SU-DHL-6 (cell line): ENCODE measurements around the gene MTERF2.

Experiments
- H2AFZ ChIP-seq: fragments of 200-600 bp; sonication (generic); 2 replicates; pipeline ENCODE4 v1.6.1; 2014; ENCODE audit warnings: low read depth, mild to moderate bottlenecking, moderate library complexity, mixed read lengths, antibody characterized with exemption, low read length; ENCODE audit not compliant: severe bottlenecking
- H3F3A ChIP-seq: fragments of 200-600 bp; shearing (Covaris generic); 2 replicates; pipeline ENCODE4 v1.6.0; 2016; ENCODE audit warnings: antibody characterized with exemption, mild to moderate bottlenecking; ENCODE audit not compliant: insufficient read depth
- H3K27ac ChIP-seq: fragments of 200-600 bp; sonication (generic); 2 replicates; pipeline ENCODE4 v1.5.1; 2016; ENCODE audit warnings: low read depth, mild to moderate bottlenecking, low read length, moderate library complexity, mixed read lengths
- H3K27me3 ChIP-seq: fragments of 200-600 bp; sonication (generic), shearing (Covaris generic); 2 replicates; pipeline ENCODE4 v1.6.0; 2014; ENCODE audit warnings: mild to moderate bottlenecking, low read length
- H3K36me3 ChIP-seq: fragments of 200-600 bp; sonication (generic); 2 replicates; pipeline ENCODE4 v1.6.1; 2014; ENCODE audit warnings: mild to moderate bottlenecking, low read length, mixed read lengths
- H3K4me2 ChIP-seq: fragments of 300-600, 200-600 bp; shearing (Covaris generic), sonication (generic); 2 replicates; pipeline ENCODE4 v1.6.0; 2014; ENCODE audit warnings: low read length, low read depth, mild to moderate bottlenecking; ENCODE audit not compliant: poor library complexity, severe bottlenecking
- H3K4me3 ChIP-seq: fragments of 200-600 bp; sonication (generic); 2 replicates; pipeline ENCODE4 v1.5.1; 2014; ENCODE audit warnings: antibody characterized with exemption, low read length, mild to moderate bottlenecking, mixed read lengths; ENCODE audit not compliant: insufficient read depth, poor library complexity, severe bottlenecking
- H3K79me2 ChIP-seq: fragments of 200-600 bp; sonication (generic); 2 replicates; pipeline ENCODE4 v1.6.1; 2014; ENCODE audit warnings: mild to moderate bottlenecking, low read length, moderate library complexity; ENCODE audit not compliant: insufficient read depth
- H3K9ac ChIP-seq: fragments of 200-600 bp; sonication (generic); 2 replicates; pipeline ENCODE4 v1.7.0; 2014; ENCODE audit warnings: mild to moderate bottlenecking, low read length
- H3K9me2 ChIP-seq: fragments of 200-600 bp; sonication (generic); replicated peaks from 2 replicates; pipeline ENCODE4 v1.6.1; 2014; ENCODE audit warnings: low read length; ENCODE audit not compliant: insufficient read depth
- H3K9me3 ChIP-seq: fragments of 200-600 bp; sonication (generic); 2 replicates; pipeline ENCODE4 v1.6.1; 2014; ENCODE audit warnings: low read length, mixed read lengths; ENCODE audit not compliant: insufficient read depth
- H4K20me1 ChIP-seq: fragments of 200-600 bp; sonication (generic); 2 replicates; pipeline ENCODE4 v1.6.1; 2014; ENCODE audit warnings: low read depth, mild to moderate bottlenecking, antibody characterized with exemption, low read length, moderate library complexity, mixed read lengths
- EZH2phosphoT487 ChIP-seq: fragments of 200-600 bp; sonication (generic), shearing (Covaris generic); conservative IDR thresholded peaks from 2 replicates; pipeline ENCODE4 v1.6.1; 2018; ENCODE audit warnings: mild to moderate bottlenecking, antibody characterized with exemption, low read length, moderate library complexity, mixed read lengths
- TF ChIP-seq, protein P1 (sequence below): fragments of 200-600 bp; sonication (generic); IDR thresholded peaks from one replicate; pipeline ENCODE4 v1.5.1; 2017; ENCODE audit warnings: antibody characterized with exemption, mild to moderate bottlenecking, low read length, moderate library complexity; ENCODE audit not compliant: insufficient read depth, poor library complexity, severe bottlenecking

Gene MTERF2

DNA sequence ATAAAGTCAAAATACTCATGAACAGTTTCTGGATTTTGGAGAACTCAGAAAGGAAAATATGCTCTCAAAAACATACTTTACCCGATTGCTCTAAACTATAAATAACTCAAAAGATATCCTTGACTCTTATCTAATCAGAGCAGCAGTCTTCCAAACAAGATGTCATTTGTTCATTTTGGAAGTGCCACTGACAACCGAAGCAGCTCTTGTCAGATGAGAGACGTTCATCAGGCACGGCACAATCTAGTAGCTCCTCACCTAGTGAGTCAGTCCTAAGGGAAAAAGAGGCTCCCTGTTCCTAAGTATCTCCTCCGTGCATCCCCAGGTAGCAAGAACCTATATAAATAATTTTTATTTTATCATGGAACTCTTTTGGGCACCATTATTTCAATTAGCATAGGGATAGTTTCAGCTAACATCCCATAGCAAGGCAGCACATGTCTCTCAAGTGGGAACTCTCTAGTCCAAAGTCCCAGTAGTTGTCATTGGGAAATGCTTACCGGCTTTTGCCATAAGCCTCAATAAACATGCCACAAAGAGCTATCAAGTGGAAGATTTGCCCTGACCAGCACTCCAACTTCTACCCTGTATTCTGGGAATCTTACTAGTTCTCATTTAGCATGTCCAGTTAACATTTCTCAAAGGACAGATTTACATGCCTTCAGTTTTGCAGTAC lies 45.3 kb downstream of the MTERF2 start:
- no peaks in the 10 kb centered on the region for H3F3A ChIP-seq
- no peaks in the 10 kb centered on the region; the same call in 1 of the 2 replicates for H3K9me3 ChIP-seq
- H4K20me1 ChIP-seq: no peaks in the 10 kb centered on the region

DNA sequence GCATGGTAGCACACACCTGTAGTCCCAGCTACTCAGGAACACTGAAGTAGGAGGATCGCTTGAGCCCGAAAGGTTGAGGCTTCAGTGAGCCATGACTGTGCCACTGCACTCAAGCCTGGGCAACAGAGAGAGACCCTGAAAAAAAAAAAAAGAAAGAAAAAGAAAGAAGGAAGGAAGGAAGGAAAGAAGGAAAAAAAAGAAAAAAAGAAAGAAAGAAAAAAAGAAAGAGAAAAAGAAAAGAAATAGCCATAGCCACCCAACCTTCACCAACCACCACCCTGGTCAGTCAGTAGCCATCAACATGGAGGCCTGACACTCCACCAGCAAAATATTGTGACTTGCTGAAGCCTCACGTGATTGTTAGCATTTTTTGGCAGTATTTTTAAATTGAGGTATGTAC lies 52.7 kb downstream of the MTERF2 start:
- no peak overlapping the region for H3K4me3 ChIP-seq
- H2AFZ ChIP-seq: no peak overlapping the region
- H3K9ac ChIP-seq: no peak overlapping the region
- H3K27me3 ChIP-seq: no peaks in the 10 kb centered on the region
- TF ChIP-seq, protein P1, sequence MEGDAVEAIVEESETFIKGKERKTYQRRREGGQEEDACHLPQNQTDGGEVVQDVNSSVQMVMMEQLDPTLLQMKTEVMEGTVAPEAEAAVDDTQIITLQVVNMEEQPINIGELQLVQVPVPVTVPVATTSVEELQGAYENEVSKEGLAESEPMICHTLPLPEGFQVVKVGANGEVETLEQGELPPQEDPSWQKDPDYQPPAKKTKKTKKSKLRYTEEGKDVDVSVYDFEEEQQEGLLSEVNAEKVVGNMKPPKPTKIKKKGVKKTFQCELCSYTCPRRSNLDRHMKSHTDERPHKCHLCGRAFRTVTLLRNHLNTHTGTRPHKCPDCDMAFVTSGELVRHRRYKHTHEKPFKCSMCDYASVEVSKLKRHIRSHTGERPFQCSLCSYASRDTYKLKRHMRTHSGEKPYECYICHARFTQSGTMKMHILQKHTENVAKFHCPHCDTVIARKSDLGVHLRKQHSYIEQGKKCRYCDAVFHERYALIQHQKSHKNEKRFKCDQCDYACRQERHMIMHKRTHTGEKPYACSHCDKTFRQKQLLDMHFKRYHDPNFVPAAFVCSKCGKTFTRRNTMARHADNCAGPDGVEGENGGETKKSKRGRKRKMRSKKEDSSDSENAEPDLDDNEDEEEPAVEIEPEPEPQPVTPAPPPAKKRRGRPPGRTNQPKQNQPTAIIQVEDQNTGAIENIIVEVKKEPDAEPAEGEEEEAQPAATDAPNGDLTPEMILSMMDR: no peak
- no peak for TF ChIP-seq EZH2phosphoT487
- H3K4me2 ChIP-seq: no peak overlapping the region
- H4K20me1 ChIP-seq: no peaks in the 10 kb centered on the region
- no peaks in the 10 kb centered on the region for H3K9me2 ChIP-seq
- no peaks in the 10 kb centered on the region for H3K9me3 ChIP-seq
- no peaks in the 10 kb centered on the region for H3K36me3 ChIP-seq
- H3K79me2 ChIP-seq: no peaks in the 10 kb centered on the region
- no peak overlapping the region for H3K27ac ChIP-seq
- no peaks in the 10 kb centered on the region for H3F3A ChIP-seq

More for the DNA sequence above, 45.3 kb downstream of the MTERF2 start:
- no peak overlapping the region for H3K9ac ChIP-seq
- H3K9me2 ChIP-seq: no peaks in the 10 kb centered on the region
- no peaks in the 10 kb centered on the region; the same call in 1 of the 2 replicates for H3K36me3 ChIP-seq
- no peak overlapping the region for H2AFZ ChIP-seq
- no peaks in the 10 kb centered on the region for H3K79me2 ChIP-seq
- H3K27me3 ChIP-seq: no peaks in the 10 kb centered on the region
- no peak overlapping the region for H3K4me3 ChIP-seq
- H3K4me2 ChIP-seq: no peak overlapping the region
- TF ChIP-seq, protein P1: no peak
- TF ChIP-seq EZH2phosphoT487: no peak
- H3K27ac ChIP-seq: no peak overlapping the region
